GM23338 (cell line): ENCODE data around the gene USH1G. TPM values are rescaled to one million over a fixed set of nuclear protein-coding genes. Genes with fewer than 3 reads are reported as not detected.

ENCODE experiments used
- ATAC-seq: fragments of 200-7000 bp; cut with Tn5 transposase; 3 replicates; pipeline ENCODE4 v1.9.1; 2020
- DNase-seq: peaks from one replicate; pipeline ENCODE4 v3.0.0-alpha.2; 2015; ENCODE audit warnings: low spot score
- H2AFZ ChIP-seq: fragments of 200-600 bp; sonication (generic); 2 replicates; pipeline ENCODE4 v1.8.0; 2016; ENCODE audit warnings: antibody characterized with exemption, mild to moderate bottlenecking, moderate library complexity
- H3F3A ChIP-seq: fragments of 200-600 bp; sonication (generic); replicated peaks from 2 replicates; pipeline ENCODE4 v1.8.0; 2017; ENCODE audit warnings: antibody characterized with exemption, mixed run types, low read depth
- H3K27ac ChIP-seq: fragments of 200-600 bp; sonication (generic); 2 replicates; pipeline ENCODE4 v1.6.1; 2016; ENCODE audit warnings: low read depth
- H3K27me3 ChIP-seq: fragments of 200-600 bp; sonication (generic); 2 replicates; pipeline ENCODE4 v1.8.0; 2016; ENCODE audit warnings: mild to moderate bottlenecking, mixed run types, moderate library complexity; ENCODE audit not compliant: insufficient read depth
- H3K36me3 ChIP-seq: fragments of 200-600 bp; sonication (generic); 2 replicates; pipeline ENCODE4 v1.8.0; 2016; ENCODE audit warnings: mild to moderate bottlenecking; ENCODE audit not compliant: insufficient read depth
- H3K4me1 ChIP-seq: fragments of 200-600 bp; sonication (generic); 2 replicates; pipeline ENCODE4 v1.8.0; 2016; ENCODE audit warnings: mild to moderate bottlenecking, moderate library complexity; ENCODE audit not compliant: insufficient read depth
- H3K4me2 ChIP-seq: fragments of 200-600 bp; sonication (generic); 2 replicates; pipeline ENCODE4 v1.7.1; 2017; ENCODE audit warnings: mixed run types
- H3K4me3 ChIP-seq: fragments of 200-600 bp; sonication (generic); 2 replicates; pipeline ENCODE4 v1.6.1; 2016; ENCODE audit warnings: mixed run types
- H3K79me2 ChIP-seq: fragments of 200-600 bp; sonication (generic); replicated peaks from 2 replicates; pipeline ENCODE4 v1.8.0; 2017; ENCODE audit warnings: mild to moderate bottlenecking; ENCODE audit not compliant: insufficient read depth
- H3K9me2 ChIP-seq: fragments of 200-600 bp; sonication (generic); 2 replicates; pipeline ENCODE4 v1.8.0; 2017; ENCODE audit not compliant: insufficient read depth
- H4K20me1 ChIP-seq: fragments of 200-600 bp; sonication (generic); replicated peaks from 2 replicates; pipeline ENCODE4 v1.8.0; 2017; ENCODE audit warnings: mild to moderate bottlenecking; ENCODE audit not compliant: insufficient read depth
- H3K27ac Mint-ChIP-seq: 2 replicates; pipeline ENCODE4 v1.8.0; 2020; ENCODE audit warnings: inconsistent platforms, mild to moderate bottlenecking, moderate library complexity, mixed read lengths
- H3K27me3 Mint-ChIP-seq: 3 replicates; pipeline ENCODE4 v1.8.0; 2022; ENCODE audit warnings: low read depth, mild to moderate bottlenecking, moderate library complexity, mixed read lengths, inconsistent platforms; ENCODE audit not compliant: insufficient read depth, poor library complexity
- H3K36me3 Mint-ChIP-seq: 3 replicates; pipeline ENCODE4 v1.8.0; 2021; ENCODE audit warnings: low read depth, mild to moderate bottlenecking, inconsistent platforms, moderate library complexity, mixed read lengths
- H3K4me1 Mint-ChIP-seq: 3 replicates; pipeline ENCODE4 v1.8.0; 2020; ENCODE audit warnings: mild to moderate bottlenecking, inconsistent platforms, mixed read lengths
- H3K4me3 Mint-ChIP-seq: 3 replicates; pipeline ENCODE4 v1.8.0; 2021; ENCODE audit warnings: moderate library complexity, mild to moderate bottlenecking, inconsistent platforms, mixed read lengths
- H3K9me3 Mint-ChIP-seq: 3 replicates; pipeline ENCODE4 v1.8.0; 2020; ENCODE audit warnings: moderate library complexity, mild to moderate bottlenecking, inconsistent platforms, mixed read lengths
- CREB1 ChIP-seq: fragments of 250-450 bp; sonication (Bioruptor Pico); IDR thresholded peaks from 2 replicates; pipeline ENCODE4 v1.5.0; 2020; ENCODE audit warnings: low read depth, mild to moderate bottlenecking, moderate library complexity
- CTCF ChIP-seq, 2 experiments: fragments of 200-600 bp in 1 of 2; sonication (generic) in 1 of 2; conservative IDR thresholded peaks; 2 replicates each; pipeline versions ENCODE4 v1.5.1 to v1.6.1; 2016 to 2017; ENCODE audit warnings: antibody characterized with exemption in 2 of 2, low read depth in 2 of 2, mild to moderate bottlenecking in 2 of 2, moderate library complexity in 1 of 2
- EZH2 ChIP-seq: fragments of 200-600 bp; sonication (generic); IDR thresholded peaks from one replicate; pipeline ENCODE4 v1.8.0; 2017; ENCODE audit warnings: antibody characterized with exemption, mild to moderate bottlenecking, low read depth; ENCODE audit not compliant: unreplicated experiment
- JUNB ChIP-seq: IDR thresholded peaks from one replicate; pipeline ENCODE4 v1.6.1; 2016; ENCODE audit warnings: antibody characterized with exemption; ENCODE audit not compliant: unreplicated experiment
- NANOG ChIP-seq: IDR thresholded peaks from 2 replicates; pipeline ENCODE4 v1.6.1; 2016; ENCODE audit warnings: antibody characterized with exemption, borderline replicate concordance
- POLR2AphosphoS5 ChIP-seq: IDR thresholded peaks from 2 replicates; pipeline ENCODE4 v1.6.1; 2016; ENCODE audit warnings: antibody characterized with exemption, low read depth
- ZNF114 ChIP-seq: fragments of 250-450 bp; sonication (Bioruptor Pico); IDR thresholded peaks from 2 replicates; pipeline ENCODE4 v1.5.0; 2020; ENCODE audit warnings: mild to moderate bottlenecking, moderate library complexity
- polyA plus RNA-seq: library from polyadenylated mRNA; unstranded; fragments of >200 nt; fragmentation: Nextera tagmentation; extraction: Ambion mirVana; gene quantifications from 2 replicates; pipeline ENCODE4 v1.2.1, GENCODE V29; 2016
- total RNA-seq: library from RNA; depleted of rRNA; stranded (reverse); fragments of >200 nt; shearing (Covaris generic); gene quantifications from 2 replicates; pipeline ENCODE4 v1.2.3, GENCODE V29; 2014
- TF ChIP-seq, protein P1 (sequence below): IDR thresholded peaks from one replicate; pipeline ENCODE4 v1.6.1; 2018; ENCODE audit warnings: antibody characterized with exemption; ENCODE audit not compliant: unreplicated experiment

The USH1G gene
- total and polyA plus RNA-seq, 2 experiments from 2014 or later = 0.34 to 1.7 TPM

GRCh38 chr17:74959826-74960515, 36.9 kb upstream of the USH1G start:
- H3K4me1 Mint-ChIP-seq = peaks cover 2% of the 10 kb centered on the region; the same call in 2 of the 3 replicates
- H3K27ac ChIP-seq = no peak overlapping the region
- H2AFZ ChIP-seq = no peak overlapping the region
- no peak overlapping the region for H3K4me3 ChIP-seq
- H3K27me3 ChIP-seq = peaks cover 6% of the 10 kb centered on the region; the same call in 1 of the 2 replicates
- H3K79me2 ChIP-seq = no peaks in the 10 kb centered on the region
- peaks cover 16% of the 10 kb centered on the region for H3K27me3 Mint-ChIP-seq
- H3K9me3 Mint-ChIP-seq = no peaks in the 10 kb centered on the region
- H3K4me2 ChIP-seq = no peak overlapping the region
- DNase-seq (no peak), ATAC-seq (no peak)
- H3K27ac Mint-ChIP-seq = no peak overlapping the region
- TF ChIP-seq EZH2 = no peak
- no peak for TF ChIP-seq CREB1 (CRISPR knock-in tag)
- no peak for TF ChIP-seq POLR2AphosphoS5
- TF ChIP-seq, protein P1, sequence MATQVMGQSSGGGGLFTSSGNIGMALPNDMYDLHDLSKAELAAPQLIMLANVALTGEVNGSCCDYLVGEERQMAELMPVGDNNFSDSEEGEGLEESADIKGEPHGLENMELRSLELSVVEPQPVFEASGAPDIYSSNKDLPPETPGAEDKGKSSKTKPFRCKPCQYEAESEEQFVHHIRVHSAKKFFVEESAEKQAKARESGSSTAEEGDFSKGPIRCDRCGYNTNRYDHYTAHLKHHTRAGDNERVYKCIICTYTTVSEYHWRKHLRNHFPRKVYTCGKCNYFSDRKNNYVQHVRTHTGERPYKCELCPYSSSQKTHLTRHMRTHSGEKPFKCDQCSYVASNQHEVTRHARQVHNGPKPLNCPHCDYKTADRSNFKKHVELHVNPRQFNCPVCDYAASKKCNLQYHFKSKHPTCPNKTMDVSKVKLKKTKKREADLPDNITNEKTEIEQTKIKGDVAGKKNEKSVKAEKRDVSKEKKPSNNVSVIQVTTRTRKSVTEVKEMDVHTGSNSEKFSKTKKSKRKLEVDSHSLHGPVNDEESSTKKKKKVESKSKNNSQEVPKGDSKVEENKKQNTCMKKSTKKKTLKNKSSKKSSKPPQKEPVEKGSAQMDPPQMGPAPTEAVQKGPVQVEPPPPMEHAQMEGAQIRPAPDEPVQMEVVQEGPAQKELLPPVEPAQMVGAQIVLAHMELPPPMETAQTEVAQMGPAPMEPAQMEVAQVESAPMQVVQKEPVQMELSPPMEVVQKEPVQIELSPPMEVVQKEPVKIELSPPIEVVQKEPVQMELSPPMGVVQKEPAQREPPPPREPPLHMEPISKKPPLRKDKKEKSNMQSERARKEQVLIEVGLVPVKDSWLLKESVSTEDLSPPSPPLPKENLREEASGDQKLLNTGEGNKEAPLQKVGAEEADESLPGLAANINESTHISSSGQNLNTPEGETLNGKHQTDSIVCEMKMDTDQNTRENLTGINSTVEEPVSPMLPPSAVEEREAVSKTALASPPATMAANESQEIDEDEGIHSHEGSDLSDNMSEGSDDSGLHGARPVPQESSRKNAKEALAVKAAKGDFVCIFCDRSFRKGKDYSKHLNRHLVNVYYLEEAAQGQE = no peak
- no peak for TF ChIP-seq JUNB
- TF ChIP-seq NANOG = no peak
- TF ChIP-seq CTCF (conservative IDR thresholded peaks at IDR 0.05; ENCODE audit: low read depth in 2 of 2) = no peak
- TF ChIP-seq ZNF114 (CRISPR knock-in tag) = no peak
- no peaks in the 10 kb centered on the region for H3K36me3 ChIP-seq
- H3K9me2 ChIP-seq = no peaks in the 10 kb centered on the region
- no peak overlapping the region for H3K4me3 Mint-ChIP-seq
- H3K4me1 ChIP-seq = peaks cover 3% of the 10 kb centered on the region; the same call in 1 of the 2 replicates
- H4K20me1 ChIP-seq = no peaks in the 10 kb centered on the region
- H3K36me3 Mint-ChIP-seq = no peaks in the 10 kb centered on the region; the same call in 2 of the 3 replicates
- H3F3A ChIP-seq = no peaks in the 10 kb centered on the region
